Stimulated activated CD4-positive, alpha-beta T cell treated with anti-CD3 and anti-CD28 coated beads, Interleukin-15, amount 100 ng/mL, for 24 hours (primary cell): ENCODE measurements around the gene CBLC.

Experiments used
- DNase-seq: peaks from one replicate; pipeline ENCODE4 v3.0.0-alpha.2; 2020

The CBLC gene

DNA sequence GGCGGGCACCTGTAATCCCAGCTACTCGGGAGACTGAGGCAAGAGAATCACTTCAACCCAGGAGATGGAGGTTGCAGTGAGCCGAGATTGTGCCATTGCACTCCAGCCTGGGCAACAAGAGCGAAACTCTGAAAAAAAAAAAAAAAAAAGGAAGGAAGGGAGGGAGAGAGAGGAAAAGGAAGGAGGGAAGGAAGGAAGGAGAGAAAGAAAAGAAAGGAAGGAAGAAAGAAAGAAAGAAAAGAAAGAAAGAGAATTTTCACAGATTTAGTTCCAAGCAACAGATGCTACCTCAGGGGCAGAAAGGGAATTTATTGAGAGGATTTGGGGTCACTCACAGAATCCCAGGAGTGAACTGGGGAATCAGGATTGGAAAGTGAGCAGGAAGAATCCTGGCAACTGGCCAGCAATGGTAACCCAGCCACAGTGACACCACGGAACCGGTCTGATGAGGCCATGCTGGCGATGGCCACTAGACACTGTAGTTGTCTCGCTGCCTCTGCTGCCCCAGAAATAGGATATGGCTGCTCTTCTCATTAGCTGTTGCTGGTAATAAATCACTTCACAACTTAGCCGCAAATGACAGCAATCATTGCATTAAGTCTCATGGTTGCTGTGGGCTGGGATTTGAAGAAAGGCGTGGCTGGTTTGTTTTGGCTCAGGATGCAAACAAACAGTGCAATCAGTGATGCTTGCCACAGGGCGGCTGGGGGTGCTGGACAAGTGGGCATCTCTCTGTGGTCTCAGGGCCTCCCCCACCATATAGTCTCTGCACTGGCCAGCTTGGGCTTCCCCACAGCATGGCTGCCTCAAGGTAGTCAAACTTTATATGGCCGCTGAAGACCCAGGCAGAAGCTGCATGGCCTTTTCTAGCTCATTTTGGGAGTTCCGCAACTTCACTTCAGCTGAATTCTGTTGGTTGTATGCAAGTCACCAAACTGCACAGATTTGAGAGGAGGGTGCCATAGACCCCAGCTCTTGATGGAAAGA lies 26.0 kb downstream of the CBLC start:
- no peak for DNase-seq

DNA sequence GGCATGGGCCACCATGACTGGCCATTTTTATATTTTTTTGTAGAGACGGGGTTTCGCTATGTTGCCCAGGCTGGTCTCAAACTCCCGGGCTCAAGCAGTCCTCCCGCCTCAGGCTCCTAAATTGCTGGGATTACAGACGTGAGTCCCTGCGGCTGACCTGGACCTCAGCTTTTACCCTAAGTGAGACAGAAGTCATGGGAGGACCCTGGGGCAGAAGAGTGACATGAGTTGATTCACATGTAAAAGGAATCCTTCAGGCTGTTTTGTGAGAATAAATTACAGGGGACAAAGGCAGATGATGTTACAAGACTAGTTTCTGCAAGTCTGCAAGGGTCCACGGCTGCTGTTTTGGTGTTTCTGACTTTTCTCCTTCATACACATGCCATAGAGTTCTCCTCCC lies 28.6 kb downstream of the CBLC start:
- DNase-seq: no peak

DNA sequence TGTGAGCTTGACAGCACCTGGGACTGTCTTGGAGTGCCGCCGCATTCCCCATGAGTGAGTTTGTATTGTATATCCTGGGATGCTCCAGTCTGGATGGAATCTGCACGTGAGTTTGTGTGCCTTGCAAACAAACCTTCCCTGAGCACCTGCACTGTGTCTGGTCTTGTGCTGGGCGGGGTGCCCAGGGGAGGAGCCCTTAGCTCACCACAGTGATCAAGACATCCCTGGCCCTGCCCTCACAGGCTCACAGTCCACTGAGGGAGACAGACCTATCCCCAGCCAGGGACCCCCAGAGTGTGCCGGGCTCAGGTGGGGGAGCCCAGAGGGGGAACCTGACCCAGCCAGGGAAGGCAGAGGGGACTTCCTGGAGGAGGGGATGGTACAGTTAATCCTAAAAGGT lies 29.5 kb downstream of the CBLC start:
- no peak for DNase-seq

DNA sequence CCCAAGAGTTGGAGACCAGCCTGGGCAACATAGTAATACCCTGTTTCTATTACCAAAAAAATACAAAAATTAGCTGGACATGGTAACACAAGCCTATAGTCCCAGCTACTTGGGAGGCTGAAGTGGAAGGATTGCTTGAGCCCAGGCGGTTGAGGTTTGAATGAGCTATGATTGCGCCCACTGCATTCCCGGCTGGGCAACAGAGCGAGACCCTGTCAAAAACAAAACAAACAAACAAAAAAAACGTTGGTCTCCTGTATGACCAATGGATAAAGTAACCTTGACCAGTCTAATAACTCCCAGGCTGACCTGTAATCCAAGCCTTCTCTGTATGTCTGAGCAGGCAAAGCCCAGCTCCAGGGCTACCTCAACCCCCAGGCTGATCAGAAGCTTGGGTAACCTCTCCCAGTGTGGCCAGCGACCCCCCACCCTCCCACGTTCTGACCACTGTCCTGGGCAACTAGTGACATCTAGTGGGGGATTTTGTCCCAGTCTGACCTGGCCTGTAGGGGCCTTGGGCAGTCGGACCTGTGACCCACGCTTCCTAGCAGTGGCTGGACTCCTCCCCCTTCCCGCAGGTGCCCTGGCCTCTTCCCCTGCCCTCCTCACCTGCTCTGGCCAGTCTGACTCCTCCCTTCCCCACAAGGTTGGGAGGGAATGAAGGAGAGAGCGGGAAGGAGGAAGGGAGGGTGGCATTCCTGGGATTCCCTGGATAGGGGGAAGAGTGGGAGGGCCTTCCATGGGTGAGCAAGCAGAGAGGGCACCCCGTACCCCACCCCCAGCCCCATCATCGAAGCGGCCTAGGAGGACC lies 30.2 kb downstream of the CBLC start:
- DNase-seq: no peak

DNA sequence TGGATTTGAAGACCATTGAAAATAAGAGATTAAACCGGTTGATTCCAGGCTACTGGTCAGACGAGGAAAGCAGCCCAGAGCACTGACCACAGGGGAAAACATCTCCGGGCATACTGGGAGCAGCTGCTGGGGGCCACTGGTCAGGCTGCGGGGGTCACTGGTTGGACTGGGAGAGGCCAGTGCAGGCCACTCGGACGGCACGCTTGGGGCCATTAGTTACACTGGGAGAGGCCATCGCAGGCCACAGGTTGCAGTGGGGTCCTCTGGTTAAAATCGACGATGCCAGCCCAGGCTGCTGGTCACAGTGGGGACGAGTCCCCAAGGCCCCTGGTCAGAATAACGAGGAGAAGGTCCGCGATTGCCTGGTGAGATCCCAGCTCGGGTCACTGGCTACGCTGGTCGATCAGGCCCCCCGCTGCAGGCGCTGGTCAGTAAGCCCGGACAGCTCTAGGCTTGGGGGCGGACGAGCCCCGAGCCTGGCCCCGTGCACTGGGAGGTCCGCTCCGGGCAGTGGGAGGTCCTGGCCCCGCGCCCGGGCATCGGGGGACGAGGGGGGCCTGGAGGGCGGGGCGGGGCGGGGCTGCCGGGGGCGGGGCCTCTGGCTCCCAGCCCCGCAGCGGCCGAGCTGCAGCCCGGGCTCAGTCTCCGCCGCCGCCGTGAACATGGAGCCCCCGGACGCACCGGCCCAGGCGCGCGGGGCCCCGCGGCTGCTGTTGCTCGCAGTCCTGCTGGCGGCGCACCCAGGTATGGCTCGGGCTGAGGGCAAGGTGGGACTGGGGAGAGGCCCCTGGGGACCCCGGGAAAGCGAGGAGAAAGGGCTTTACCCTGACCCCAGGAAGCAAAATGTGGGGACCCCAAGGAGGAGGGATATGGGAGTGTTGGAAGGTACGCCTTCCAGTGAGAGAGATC lies 31.0 kb downstream of the CBLC start, which contains the start of gene BCAM:
BCAM (plus strand) TSS at position 641 of the 909 bp plus-strand sequence; CDS start at position 663, 22 bp downstream.
- DNase-seq: no peak

DNA sequence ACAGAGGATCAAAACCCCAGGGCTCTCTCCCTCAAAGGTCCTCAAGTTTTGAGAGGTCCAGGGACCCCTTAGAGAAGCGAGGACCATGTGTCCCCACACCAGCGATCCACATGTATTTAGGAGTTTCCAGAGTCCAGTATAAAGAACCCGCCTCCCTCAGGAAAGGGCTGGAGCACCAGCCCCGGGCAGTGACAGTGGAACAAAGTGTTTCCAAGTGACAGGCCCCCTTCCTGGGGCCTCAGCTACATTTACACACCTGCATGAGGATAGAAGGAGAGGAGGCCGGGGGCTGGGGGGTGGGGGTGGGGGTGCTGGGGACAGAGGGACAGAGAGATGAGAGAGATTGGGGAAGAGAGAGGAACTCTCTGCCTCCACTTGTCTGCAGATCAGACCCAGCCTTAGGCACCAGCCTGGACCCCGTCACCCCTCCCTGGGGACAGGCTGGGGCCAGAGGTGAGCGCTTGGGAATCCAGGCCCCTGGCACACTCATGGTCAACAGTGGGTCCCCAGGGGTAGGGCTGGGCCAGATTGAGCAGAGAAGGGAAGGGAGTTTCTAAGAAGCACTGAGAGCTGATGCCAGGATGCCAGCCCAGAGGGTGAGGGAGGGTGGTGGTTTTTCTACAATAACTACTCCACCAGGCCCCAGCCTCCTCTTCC lies 32.0 kb downstream of the CBLC start:
- DNase-seq: no peak

DNA sequence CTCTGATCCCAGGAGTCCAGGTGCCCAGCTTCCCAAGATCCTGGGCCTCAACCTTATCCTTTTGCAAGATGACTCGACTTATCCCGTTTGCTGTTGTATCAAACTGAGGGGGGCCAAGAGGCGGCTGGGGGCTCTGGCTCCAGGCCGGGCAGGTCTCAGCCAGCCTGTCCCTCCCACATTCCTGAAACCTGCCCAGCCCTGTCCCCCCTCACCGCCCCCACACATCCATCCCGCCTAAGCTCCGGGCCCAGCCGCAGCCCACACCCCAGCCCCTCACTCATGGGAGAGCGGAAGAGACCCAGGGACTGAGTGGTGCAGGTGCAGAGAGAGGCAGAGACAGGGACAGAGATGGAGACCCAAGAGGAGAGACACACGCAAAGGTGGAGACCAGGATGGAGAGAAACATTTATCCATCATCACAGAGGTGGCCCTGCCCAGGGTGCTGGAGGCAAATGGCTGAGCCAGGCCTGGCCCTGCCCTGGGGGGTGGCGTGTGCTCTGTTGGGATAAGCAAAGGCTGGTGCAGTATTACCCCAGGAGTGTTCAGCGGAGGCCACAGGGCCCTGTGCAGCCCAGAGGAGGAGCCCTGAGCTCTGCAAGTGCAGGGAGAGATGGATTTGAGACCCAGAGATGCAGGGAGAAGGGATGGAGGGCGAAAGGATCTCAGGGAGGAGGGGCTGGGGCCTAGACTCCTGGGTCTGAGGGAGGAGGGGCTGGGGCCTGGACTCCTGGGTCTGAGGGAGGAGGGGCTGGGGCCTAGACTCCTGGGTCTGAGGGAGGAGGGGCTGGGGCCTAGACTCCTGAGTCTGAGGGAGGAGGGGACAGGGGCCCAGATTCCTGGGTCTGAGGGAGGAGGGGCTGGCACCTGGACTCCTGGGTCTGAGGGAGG lies 32.8 kb downstream of the CBLC start:
- no peak for DNase-seq

DNA sequence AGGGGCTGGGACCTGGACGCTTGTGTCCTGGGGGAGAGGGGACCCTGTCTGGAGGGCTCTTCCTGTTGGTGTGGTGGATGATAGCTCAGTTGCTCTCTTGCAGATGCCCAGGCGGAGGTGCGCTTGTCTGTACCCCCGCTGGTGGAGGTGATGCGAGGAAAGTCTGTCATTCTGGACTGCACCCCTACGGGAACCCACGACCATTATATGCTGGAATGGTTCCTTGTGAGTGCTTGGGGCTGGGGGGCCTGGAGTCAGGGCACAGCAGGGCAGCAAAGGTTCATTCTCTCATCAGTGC lies 33.4 kb downstream of the CBLC start:
- DNase-seq: no peak

DNA sequence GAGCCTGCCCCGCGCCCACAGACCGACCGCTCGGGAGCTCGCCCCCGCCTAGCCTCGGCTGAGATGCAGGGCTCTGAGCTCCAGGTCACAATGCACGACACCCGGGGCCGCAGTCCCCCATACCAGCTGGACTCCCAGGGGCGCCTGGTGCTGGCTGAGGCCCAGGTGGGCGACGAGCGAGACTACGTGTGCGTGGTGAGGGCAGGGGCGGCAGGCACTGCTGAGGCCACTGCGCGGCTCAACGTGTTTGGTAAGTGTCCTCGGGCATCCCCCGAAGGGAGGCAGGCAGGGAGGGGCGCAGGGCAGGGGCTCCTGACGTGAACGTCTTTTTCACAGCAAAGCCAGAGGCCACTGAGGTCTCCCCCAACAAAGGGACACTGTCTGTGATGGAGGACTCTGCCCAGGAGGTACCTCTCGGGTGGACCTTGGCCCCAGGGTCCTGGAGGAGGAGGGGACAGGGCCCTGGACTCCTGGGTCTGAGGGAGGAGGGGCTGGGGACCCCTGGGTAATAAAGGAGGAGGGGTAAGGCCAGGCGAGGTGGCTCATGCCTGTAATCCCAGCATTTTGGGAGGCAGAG lies 34.5 kb downstream of the CBLC start:
- no peak for DNase-seq

DNA sequence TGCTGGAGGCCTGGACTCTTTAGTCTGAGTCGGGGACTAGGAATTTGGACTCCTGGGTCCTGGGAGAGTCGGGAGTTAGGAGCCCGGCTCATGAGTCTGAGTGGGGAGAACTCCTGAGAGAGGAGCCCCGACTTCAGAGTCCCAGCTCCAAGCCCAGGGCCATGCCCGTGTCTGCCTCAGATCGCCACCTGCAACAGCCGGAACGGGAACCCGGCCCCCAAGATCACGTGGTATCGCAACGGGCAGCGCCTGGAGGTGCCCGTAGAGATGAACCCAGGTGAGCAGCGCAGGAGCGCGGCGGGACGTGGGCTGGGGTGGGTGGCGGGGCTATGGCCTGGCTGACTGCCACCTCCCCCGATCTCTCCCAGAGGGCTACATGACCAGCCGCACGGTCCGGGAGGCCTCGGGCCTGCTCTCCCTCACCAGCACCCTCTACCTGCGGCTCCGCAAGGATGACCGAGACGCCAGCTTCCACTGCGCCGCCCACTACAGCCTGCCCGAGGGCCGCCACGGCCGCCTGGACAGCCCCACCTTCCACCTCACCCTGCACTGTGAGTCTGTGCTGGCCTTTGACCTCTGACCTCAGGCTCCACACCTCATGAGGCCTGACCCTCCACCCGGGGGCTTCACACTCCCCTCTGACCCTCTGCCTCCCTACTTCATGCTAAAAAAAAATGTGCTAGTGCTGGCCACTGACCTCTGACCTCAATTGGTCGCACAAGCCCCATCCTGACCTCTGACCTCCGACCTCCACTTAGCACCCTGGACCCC lies 35.6 kb downstream of the CBLC start:
- DNase-seq: no peak

DNA sequence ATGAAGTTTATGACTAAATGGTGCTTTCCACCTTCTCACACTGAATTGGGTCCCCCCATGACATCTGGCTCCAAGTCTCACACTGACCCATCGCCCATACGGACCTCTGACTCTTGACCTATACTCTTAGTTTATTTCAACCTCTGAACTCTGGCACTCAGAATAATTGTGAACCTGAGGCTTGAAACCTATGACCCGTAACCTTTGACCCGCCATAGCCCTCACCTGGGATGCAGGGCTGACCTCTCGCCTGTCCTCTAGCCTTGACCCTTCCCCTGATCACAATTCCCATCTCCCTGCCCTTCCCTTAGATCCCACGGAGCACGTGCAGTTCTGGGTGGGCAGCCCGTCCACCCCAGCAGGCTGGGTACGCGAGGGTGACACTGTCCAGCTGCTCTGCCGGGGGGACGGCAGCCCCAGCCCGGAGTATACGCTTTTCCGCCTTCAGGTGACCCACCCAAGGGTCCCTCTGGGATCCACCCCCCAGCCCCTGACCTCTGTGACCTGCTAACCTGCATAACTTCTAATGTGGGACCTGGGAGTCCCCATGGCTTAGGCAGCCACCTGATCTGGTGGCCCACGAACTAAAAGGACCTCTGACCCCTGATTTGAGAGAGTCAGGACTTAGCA lies 36.3 kb downstream of the CBLC start:
- no peak for DNase-seq

DNA sequence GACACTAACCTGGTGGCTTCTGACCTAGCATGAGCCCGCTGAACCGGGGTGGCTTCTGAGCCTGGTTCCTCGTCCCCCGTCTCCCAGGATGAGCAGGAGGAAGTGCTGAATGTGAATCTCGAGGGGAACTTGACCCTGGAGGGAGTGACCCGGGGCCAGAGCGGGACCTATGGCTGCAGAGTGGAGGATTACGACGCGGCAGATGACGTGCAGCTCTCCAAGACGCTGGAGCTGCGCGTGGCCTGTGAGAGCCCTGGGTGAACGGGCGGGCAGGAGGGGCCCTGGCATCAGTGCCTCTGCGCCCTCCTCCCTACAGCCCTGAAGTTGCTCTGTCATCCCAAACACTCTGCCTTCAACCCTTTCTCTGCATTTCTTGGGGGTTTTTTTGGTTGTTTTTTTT lies 36.8 kb downstream of the CBLC start:
- DNase-seq: no peak

DNA sequence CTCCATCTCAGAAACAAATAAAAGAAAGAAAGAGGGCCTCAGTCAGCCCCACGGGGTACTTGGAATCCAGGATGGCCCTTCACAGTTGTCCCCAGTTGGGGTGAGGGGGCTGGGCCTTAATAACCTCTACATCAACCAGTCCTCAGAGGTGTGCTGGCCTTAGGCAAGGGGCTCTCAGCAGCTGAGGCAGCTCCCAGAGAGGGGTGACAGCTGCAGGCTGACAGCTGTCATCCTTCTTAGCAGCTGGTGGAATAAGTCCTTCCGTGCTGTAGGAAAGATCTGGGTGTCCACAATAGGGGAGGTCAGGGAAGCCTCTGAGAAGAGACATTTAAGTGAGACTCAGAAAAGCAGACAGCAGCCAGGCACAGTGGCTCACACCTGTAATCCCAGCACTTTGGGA lies 38.6 kb downstream of the CBLC start:
- no peak for DNase-seq

DNA sequence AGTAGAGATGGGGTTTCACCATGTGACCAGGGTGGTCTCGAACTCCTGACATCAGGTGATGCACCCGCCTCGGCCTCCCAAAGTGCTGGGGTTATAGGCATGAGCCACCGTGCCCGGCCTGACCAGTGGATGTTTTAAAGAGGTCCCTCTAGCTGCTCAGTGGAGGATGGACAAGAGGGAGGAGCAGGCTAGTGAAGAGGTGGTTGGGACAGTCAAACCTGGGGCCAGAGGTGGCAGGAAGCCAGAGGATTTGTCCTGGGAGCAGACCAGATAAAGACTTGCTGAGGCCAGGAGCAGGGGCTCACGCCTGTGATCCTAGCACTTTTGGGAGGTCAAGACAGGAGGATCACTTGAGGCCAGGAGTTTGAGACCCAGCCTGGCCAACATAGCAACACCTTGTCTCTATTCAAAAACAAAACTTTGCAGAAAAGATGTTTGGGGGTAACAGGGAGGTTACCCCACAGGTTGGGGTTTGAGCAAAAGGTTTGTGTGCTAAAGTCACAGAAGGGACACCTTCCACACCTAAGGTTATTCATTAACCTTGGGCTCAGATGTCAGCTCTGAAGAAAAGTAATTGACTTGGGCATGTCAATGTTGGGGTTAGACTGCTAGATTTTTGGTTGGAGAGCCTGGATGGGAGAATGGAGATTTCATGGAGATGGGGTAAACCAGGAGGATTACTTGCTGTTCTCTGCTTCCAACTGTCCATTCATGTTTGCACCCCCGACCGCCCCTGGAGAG lies 40.2 kb downstream of the CBLC start:
- no peak for DNase-seq

DNA sequence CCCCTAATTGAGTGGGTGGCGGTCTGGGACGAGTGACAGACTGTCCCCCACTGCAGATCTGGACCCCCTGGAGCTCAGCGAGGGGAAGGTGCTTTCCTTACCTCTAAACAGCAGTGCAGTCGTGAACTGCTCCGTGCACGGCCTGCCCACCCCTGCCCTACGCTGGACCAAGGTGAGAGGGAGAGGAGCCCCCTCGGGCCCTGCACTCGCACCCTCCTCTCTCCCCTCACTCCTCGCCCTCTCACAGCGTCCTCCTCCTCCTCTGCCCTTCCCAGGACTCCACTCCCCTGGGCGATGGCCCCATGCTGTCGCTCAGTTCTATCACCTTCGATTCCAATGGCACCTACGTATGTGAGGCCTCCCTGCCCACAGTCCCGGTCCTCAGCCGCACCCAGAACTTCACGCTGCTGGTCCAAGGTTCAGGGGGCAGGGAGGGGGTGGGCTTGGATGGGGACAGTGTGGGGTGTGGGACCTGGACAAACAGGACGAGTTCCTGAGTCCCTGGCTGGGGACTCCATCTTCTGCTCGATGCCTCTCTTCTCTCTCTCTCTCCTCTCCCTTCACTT lies 40.9 kb downstream of the CBLC start:
- DNase-seq: no peak

DNA sequence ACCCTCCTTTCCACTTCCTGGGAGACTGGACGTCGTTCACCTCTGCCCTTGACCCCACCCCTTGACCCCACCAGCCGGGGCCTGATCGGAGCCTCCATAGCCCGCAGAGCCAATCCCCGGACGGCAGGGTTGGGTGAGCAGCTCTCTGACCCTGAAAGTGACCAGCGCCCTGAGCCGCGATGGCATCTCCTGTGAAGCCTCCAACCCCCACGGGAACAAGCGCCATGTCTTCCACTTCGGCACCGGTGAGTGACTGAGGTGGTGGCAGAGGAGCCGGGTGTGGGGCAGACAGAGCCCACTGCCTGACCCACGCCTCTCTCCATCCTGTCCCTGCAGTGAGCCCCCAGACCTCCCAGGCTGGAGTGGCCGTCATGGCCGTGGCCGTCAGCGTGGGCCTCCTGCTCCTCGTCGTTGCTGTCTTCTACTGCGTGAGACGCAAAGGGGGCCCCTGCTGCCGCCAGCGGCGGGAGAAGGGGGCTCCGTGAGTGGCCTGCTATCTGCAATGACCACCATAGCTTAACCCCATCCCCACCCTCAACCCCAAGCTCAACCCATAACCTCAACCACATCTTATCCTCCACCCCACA lies 41.6 kb downstream of the CBLC start:
- DNase-seq: no peak

DNA sequence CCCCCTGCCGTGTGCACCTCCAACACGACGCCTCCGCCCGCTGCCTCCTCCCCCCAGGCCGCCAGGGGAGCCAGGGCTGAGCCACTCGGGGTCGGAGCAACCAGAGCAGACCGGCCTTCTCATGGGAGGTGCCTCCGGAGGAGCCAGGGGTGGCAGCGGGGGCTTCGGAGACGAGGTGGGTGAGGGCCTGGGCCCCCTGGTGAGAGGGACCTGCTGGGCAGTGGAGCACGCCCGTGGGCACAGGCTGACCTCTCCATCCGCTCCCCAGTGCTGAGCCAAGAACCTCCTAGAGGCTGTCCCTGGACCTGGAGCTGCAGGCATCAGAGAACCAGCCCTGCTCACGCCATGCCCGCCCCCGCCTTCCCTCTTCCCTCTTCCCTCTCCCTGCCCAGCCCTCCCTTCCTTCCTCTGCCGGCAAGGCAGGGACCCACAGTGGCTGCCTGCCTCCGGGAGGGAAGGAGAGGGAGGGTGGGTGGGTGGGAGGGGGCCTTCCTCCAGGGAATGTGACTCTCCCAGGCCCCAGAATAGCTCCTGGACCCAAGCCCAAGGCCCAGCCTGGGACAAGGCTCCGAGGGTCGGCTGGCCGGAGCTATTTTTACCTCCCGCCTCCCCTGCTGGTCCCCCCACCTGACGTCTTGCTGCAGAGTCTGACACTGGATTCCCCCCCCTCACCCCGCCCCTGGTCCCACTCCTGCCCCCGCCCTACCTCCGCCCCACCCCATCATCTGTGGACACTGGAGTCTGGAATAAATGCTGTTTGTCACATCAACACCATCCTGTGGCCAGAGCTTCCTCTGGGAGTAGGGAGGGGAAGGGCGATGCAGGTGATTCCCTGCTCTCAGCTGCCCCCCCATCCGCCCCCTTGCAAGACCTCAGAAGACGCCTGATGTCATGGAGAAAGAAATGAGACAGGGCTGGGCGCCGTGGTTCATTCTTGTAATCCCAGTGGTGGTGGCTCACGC lies 43.2 kb downstream of the CBLC start:
- no peak for DNase-seq
